Stomach (tissue), 4 donors: ENCODE measurements around the gene SH3BGRL3.

ENCODE experiments used
- CTCF ChIP-seq, 7 experiments: fragments of 450-650 bp in 4 of 7; fragments of 200-600 bp in 3 of 7; sonication (generic) in 3 of 7; IDR thresholded peaks; one replicate each; pipeline ENCODE4 v1.5.1; 2016 to 2019; ENCODE audit warnings: antibody characterized with exemption in 7 of 7, control low read depth in 2 of 7, mild to moderate bottlenecking in 1 of 7
- POLR2AphosphoS5 ChIP-seq, 3 donors: sonication (generic); formaldehyde crosslinking; IDR thresholded peaks; one replicate each; pipeline ENCODE4 v1.6.1; 2016; ENCODE audit warnings: antibody characterized with exemption in 3 of 3

- TF ChIP-seq POLR2AphosphoS5 (IDR thresholded peaks at IDR 0.05) (peak in 2 of 3 donors; percentile 54 to 70), CTCF (IDR thresholded peaks at IDR 0.05) (no peak)
These were observed 996 bp upstream of the SH3BGRL3 start for GRCh38 chr1:26278724-26279455.
